Stimulated activated CD4-positive, alpha-beta T cell treated with anti-CD3 and anti-CD28 coated beads, Interleukin-1b, Interleukin-23, amount 100 ng/mL, for 4 hours (primary cell): ENCODE data around the gene PM20D1.
A peak's percentile ranks its signal among the peaks of the same experiment; 100 is the strongest.

Experiments
- DNase-seq, 2 donors: peaks; one replicate each; pipeline ENCODE4 v3.0.0-alpha.2; 2020; ENCODE audit warnings: low read depth in 2 of 2

PM20D1 gene

GRCh38 chr1:205805082-205805711 is 44.7 kb downstream of the PM20D1 start:
- peak in 1 of 2 donors; percentile 14 for DNase-seq

- no peak for DNase-seq
Observed at GRCh38 chr1:205804605-205805004, 45.3 kb downstream of the PM20D1 start.

GRCh38 chr1:205803986-205804385 is 45.9 kb downstream of the PM20D1 start:
- DNase-seq = no peak

- DNase-seq = no peak
Observed at GRCh38 chr1:205802060-205802459, 47.9 kb downstream of the PM20D1 start.

DNA sequence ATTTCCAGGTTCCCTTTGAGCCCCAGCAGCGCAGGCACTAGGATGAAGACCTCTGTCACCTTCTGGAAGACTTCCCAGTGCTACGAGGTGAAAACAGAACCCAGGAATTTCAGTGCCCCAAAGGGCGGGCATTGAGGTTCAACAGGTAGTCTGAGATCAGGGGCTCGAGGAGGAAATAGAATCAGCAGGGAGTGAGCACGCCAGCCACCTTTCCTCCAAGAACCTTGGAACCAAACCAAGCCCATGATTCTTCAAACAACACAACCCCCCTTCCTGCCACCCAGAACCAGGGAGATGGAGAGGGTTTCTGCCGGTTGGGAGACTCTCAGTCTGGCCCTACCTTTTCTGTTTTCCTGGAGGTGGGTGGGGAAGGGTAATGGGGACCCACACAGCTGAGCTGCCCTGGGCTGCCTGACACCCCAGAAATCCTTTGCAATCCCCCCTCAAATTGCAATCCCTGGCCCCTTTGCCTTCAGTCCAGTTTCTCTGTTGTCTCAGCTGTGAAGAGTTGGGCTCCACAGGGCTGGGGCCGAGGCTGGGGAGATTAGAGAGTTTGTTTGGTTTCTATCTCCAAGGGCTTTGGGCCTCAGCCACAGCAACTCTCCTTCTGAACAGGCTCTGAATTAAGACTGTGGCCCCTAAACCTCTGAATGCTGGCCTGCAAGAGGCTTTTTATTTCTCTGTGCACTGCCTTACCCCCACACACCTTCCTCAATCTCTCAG is 48.8 kb downstream of the PM20D1 start:
- DNase-seq = no peak

GRCh38 chr1:205800427-205800826 is 49.5 kb downstream of the PM20D1 start:
- DNase-seq = no peak

DNA sequence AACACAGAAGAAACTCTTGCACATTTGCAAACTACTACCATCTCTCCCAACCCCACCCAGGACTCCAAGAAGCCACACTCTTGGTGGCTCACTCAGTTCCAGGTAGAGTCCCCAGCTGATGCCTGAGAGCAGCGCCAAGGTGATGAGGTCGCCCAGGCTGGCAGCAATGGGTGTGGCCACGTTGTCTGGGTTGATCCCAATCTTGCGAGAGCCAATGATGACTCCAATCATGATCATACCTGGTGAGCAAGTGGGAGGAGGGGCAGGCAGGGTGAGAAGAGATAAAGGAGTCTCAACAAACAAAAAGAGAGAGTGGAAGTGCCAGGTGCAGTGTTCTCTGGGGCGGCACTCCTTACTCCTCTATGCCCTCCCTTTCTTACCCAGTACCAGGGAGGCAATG is 51.4 kb downstream of the PM20D1 start:
- DNase-seq = no peak

- no peak for DNase-seq
Observed at GRCh38 chr1:205797168-205797567, 52.8 kb downstream of the PM20D1 start.

GRCh38 chr1:205794011-205794730 is 55.8 kb downstream of the PM20D1 start:
- DNase-seq = no peak

DNA sequence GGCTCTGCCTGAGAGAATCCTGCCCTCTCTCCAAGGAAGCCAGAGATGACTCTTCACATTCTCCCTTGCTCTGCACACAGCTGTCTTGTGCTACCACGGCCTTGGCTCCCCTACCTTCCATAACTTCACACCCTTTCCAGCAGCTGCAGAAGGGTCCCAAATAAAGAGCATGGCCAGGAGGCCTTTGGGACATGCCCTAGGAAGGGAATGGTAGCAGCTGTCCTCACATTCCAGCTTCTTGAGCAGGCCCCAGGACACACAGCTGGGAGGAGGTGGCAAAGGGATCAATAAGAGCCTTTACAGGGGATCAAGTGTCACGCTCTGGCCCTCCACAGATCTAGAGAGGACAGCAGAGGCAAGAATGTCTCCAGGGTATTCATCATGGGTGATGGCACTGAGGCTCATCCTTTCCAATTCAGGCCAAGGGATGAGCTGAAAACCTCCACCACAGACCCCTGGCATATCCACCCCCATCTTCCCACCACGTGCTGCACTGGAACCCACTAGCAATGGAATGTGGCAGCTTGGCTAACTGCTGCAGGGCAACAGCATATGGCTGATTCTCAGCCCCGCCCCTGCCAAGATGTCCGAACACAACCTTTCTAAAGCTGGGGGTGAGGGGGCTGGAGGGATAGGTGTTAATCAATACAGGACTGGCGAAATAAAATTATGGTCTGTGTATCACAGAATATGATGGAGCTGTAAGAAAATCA is 56.8 kb downstream of the PM20D1 start:
- DNase-seq = no peak

DNA sequence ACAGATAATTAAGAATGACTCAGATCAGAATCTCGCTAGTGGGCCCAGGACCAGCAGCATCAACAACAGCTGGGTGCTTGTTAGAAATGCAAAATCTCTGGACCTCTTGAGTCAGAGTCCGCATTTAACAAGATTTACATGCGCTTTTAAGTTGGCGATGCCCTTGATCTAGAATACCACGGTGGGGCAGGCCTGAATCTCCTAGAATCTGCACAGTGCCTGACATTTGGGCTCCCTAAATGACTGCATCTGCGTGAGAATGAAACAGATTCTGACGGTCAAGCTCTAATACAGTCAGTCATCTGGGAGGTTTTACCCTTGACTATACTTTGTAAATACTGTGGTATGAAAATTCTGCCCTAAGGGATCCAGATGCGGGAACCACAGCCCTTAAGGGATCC is 57.5 kb downstream of the PM20D1 start:
- DNase-seq = no peak

DNA sequence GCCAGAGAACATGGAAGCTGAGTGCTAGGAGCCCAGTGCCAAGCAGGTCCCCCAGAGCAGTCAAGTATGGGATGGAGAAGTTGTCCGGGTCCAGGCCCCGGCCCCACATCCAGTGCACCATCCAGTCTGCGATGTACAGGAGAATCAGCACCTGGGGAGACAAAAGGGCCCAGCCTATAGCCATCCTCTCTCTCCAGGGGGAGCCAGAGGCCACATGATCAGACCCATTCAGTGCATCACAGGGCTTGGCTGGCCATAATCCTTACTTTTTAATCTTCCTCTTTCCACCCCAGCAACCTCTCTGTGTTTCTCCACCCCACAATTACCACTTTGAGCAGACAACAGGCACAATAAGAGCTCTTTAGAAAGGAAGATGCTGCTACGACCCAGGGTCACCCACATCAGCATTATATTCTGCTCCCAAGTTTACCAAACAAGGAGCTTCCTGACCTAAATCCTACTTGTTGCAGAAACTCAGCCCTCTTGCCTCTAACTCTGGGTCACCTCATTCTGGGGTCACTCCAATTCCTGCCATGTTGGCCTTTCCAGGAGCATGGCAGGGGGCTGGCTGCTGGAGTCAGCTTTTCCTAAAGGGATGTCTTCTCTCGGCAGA is 58.3 kb downstream of the PM20D1 start:
- DNase-seq = peak; percentile 44 to 50

DNA sequence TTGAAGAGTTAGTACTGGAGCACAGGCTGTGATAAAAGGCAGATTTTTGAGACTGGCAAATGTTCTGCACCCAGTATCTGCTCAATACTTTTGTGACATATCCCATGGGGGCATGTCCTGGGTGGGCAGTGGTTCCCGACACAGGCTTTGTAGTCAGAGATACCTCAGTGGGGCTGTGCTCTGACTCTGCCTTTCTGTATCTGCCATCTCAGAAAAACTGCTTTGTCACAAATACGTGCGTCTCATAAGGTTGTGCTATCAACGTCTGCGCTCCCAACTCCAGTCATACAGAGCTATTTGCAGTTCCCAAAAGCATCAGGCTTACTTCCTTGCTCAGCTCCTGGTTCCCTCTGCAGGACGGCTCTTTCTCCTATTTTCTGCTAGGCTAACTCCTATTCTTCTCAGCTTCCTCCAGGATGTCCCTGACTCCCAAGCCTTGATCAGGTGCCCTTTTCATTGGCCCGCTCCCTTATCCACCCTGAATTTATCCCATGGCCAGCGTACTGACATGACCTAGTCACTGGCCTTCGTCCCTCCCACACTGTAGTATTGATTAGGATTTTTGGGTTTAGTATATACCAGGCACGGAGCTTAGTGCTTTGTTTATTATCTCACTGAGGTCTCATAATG is 62.5 kb downstream of the PM20D1 start:
- DNase-seq = no peak

GRCh38 chr1:205786601-205787000 is 63.3 kb downstream of the PM20D1 start:
- DNase-seq = no peak

DNA sequence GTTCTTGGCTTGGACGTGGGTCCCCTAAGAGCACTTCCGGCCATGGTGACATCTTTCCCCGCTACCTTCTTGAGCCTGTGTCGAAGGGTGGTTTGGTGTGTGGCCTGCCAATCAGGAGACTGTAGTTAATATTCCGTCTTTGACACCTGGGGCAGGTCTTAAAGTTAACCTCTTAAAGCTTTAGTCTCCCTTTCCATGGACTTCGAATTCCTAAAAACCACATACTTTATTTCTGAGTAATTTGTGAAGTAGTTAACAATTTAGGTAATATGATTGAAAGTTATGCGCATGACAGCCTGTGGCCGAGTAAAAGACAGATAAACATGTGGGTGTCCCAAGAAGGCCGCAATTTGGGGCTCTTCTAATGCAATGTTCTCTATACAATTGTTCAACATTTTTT is 64.5 kb downstream of the PM20D1 start:
- no peak for DNase-seq

GRCh38 chr1:205783904-205784303 is 66.0 kb downstream of the PM20D1 start:
- DNase-seq = no peak

DNA sequence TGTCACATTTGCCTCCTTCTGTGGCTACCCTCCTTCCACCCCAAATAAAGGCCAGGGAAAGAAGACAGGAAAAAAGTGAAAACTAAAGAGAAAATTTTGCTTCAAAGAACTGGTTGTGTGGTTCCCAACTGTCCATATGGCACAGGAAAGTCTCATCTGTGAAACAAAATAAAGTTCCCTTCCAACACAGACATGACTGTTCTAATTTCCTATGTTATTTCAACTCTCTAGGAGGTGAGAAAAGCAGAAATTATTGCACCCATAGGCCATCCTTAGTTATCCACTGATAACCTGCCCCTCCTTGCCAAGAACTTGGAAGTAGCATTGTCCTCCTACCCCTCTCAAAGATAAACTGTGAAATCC is 66.5 kb downstream of the PM20D1 start:
- DNase-seq = no peak

GRCh38 chr1:205782627-205783432 is 67.1 kb downstream of the PM20D1 start:
- no peak for DNase-seq

DNA sequence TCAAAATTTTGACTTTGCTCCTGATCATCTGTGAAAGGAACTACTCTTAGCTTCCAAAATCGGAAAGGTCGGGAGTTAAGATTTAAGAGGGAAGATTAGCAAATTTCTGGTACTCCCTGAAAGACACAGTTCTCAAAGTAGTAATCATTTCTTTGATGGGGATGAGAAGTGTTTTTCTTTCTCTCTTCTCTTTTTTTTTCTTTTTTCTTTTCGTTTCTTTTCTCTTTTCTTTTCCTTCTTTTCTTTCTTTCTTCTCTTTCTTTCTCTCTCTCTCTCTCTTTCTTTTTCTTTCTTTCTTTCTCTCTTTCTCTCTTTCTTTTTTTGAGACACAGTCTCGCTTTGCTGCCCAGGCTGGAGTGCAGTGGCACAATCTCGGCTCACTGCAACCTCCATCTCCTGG is 69.6 kb downstream of the PM20D1 start:
- no peak for DNase-seq
